CD4-positive, alpha-beta T cell (primary cell): ENCODE results near the gene DLL1. TPM values are rescaled to one million over a fixed set of nuclear protein-coding genes. Genes with fewer than 3 reads are reported as not detected.

Experiments used
- ATAC-seq: fragments of 200-7000 bp; cut with Tn5 transposase; one replicate; pipeline ENCODE4 v1.10.0; 2022; ENCODE audit warnings: mild to moderate bottlenecking; ENCODE audit not compliant: poor library complexity
- CTCF ChIA-PET: fragments of 350-600 bp; sonication (Branson Sonifier 250); formaldehyde crosslinking; loops from one replicate; lab custom pipeline; 2021; ENCODE audit warnings: antibody characterized with exemption, inconsistent platforms; lab: Charles Lee
- POLR2A ChIA-PET: fragments of 350-600 bp; sonication (Branson Sonifier 250); formaldehyde crosslinking; loops from one replicate; lab custom pipeline; 2021; ENCODE audit warnings: antibody characterized with exemption, inconsistent platforms; lab: Charles Lee
- DNase-seq, 14 experiments: peaks; one replicate each; pipeline ENCODE4 v3.0.0-alpha.2; 2013 to 2020; ENCODE audit warnings: mixed read lengths in 2 of 14
- H3K27ac ChIP-seq, 2 donors: one replicate each; pipeline versions ENCODE4 v1.5.1 to v1.7.0; 2013; ENCODE audit warnings: low read length in 2 of 2, low read depth in 1 of 2, mild to moderate bottlenecking in 1 of 2
- H3K27me3 ChIP-seq, 2 experiments: 1 replicate in 1 of 2; 2 replicates in 1 of 2; pipeline versions ENCODE4 v1.6.1 to v1.7.0; 2013; ENCODE audit warnings: low read length in 2 of 2, control low read depth in 1 of 2, mild to moderate bottlenecking in 1 of 2, moderate library complexity in 1 of 2; ENCODE audit not compliant: insufficient read depth in 2 of 2, control insufficient read depth in 1 of 2
- H3K36me3 ChIP-seq: one replicate; pipeline ENCODE4 v1.6.1; 2013; ENCODE audit warnings: low read length, control low read depth; ENCODE audit not compliant: insufficient read depth
- H3K4me1 ChIP-seq: one replicate; pipeline ENCODE4 v1.6.1; 2013; ENCODE audit warnings: low read length, control low read depth; ENCODE audit not compliant: insufficient read depth
- H3K4me3 ChIP-seq: one replicate; pipeline ENCODE4 v1.5.1; 2013; ENCODE audit warnings: mild to moderate bottlenecking, low read length, moderate library complexity
- H3K9me3 ChIP-seq, 2 experiments: 1 replicate in 1 of 2; 2 replicates in 1 of 2; pipeline versions ENCODE4 v1.6.1 to v1.7.0; 2013; ENCODE audit warnings: low read length in 2 of 2, mild to moderate bottlenecking in 2 of 2, control low read depth in 1 of 2, moderate library complexity in 1 of 2; ENCODE audit not compliant: control insufficient read depth in 1 of 2, insufficient read depth in 1 of 2
- H3K27ac Mint-ChIP-seq: one replicate; pipeline ENCODE4 v1.8.0; 2020; ENCODE audit warnings: mixed read lengths
- H3K27me3 Mint-ChIP-seq: one replicate; pipeline ENCODE4 v1.8.0; 2021; ENCODE audit warnings: mixed read lengths
- H3K36me3 Mint-ChIP-seq: one replicate; pipeline ENCODE4 v1.8.0; 2021; ENCODE audit warnings: low read depth, mixed read lengths
- H3K4me1 Mint-ChIP-seq: one replicate; pipeline ENCODE4 v1.8.0; 2021; ENCODE audit warnings: low read depth, mixed read lengths
- H3K4me3 Mint-ChIP-seq: one replicate; pipeline ENCODE4 v1.8.0; 2020; ENCODE audit warnings: mild to moderate bottlenecking, mixed read lengths
- H3K9me3 Mint-ChIP-seq: one replicate; pipeline ENCODE4 v1.8.0; 2020; ENCODE audit warnings: mixed read lengths
- CTCF ChIP-seq: fragments of 200-600 bp; IDR thresholded peaks from one replicate; pipeline ENCODE4 v1.8.0; 2022; ENCODE audit warnings: antibody characterized with exemption, mild to moderate bottlenecking
- intact Hi-C, 2 experiments: fragments of 100-400 bp; cut with DNase I in 1 of 2; cut with micrococcal nuclease in 1 of 2; formaldehyde crosslinking; loops; one replicate each; pipeline versions ENCODE4 v1.15.1 to v1.9.0; 2023 to 2025; cut with DNase I, micrococcal nuclease
- total RNA-seq, 174 experiments: library from RNA in 2 of 174; stranded (reverse) in 2 of 174; gene quantifications; one replicate each; pipeline ENCODE4 v1.2.3 and lab custom pipeline; 2021 to 2026

The DLL1 gene
- total RNA-seq, 2 experiments from 2014 or later = 7.1 to 7.2 TPM

GRCh38 chr6:170268216-170269129 lies 22.4 kb downstream of the DLL1 start:
- H3K4me3 Mint-ChIP-seq = no peak overlapping the region
- CTCF ChIA-PET = no interaction called here
- no peaks in the 10 kb centered on the region for H3K9me3 Mint-ChIP-seq
- Histone ChIP-seq H3K4me3 (no peak overlapping the region), H3K36me3 (no peaks in the 10 kb centered on the region), H3K9me3 (peaks cover 0 to 21% of the 10 kb centered on the region in 2 experiments), H3K27me3 (peaks cover 0 to 2% of the 10 kb centered on the region in 2 experiments), H3K4me1 (peaks cover 26% of the 10 kb centered on the region), H3K27ac (no peak overlapping the region)
- no peak for TF ChIP-seq CTCF
- DNase-seq (no peak), ATAC-seq (no peak)
- H3K4me1 Mint-ChIP-seq = peaks cover 17% of the 10 kb centered on the region
- POLR2A ChIA-PET = interaction anchor here (1.3 kb wide), 1 partner anchor 12 kb away, joined by 3 read pairs; no protein-coding TSS in a partner anchor
- no peak overlapping the region for H3K27ac Mint-ChIP-seq
- no peaks in the 10 kb centered on the region for H3K27me3 Mint-ChIP-seq
- intact Hi-C loops = no loop called here
- H3K36me3 Mint-ChIP-seq = peaks cover 7% of the 10 kb centered on the region

DNA sequence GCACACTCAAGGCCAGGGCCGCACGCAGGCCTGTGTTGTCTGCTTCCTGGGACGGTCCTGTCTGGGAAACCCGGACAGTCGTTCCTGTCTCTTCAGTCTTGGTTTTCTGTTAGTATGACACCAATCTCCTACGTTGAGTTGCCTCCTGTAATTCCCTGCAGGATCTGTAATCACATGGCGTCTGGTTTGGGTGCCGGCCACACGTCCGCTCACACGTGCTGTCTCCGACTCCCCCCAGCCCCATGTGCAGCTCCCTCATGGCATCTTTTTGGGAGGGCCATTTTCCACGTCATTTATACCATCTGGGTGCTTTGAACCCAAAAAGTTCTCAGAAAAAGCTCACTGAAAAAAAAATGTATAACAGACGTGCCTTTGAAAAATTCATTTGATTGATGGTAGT lies 23.2 kb downstream of the DLL1 start:
- intact Hi-C loops = no loop called here
- DNase-seq (no peak), ATAC-seq (no peak)
- Mint-ChIP-seq H3K4me1 (peaks cover 17% of the 10 kb centered on the region), H3K4me3 (no peak overlapping the region), H3K27me3 (no peaks in the 10 kb centered on the region), H3K9me3 (no peaks in the 10 kb centered on the region), H3K27ac (no peak overlapping the region), H3K36me3 (peaks cover 6% of the 10 kb centered on the region)
- no peak overlapping the region for H3K27ac ChIP-seq
- peaks cover 0 to 2% of the 10 kb centered on the region in 2 experiments for H3K27me3 ChIP-seq
- no peak overlapping the region for H3K4me3 ChIP-seq
- no peaks in the 10 kb centered on the region for H3K36me3 ChIP-seq
- no peak for TF ChIP-seq CTCF
- CTCF ChIA-PET = no interaction called here
- POLR2A ChIA-PET = no interaction called here
- H3K9me3 ChIP-seq = peaks cover 0 to 14% of the 10 kb centered on the region in 2 experiments
- H3K4me1 ChIP-seq = peaks cover 19% of the 10 kb centered on the region

GRCh38 chr6:170266061-170266825 lies 24.6 kb downstream of the DLL1 start:
- H3K4me1 ChIP-seq = peaks cover 4% of the 10 kb centered on the region
- H3K27me3 ChIP-seq = peaks cover 0 to 6% of the 10 kb centered on the region in 2 experiments
- Mint-ChIP-seq H3K4me1 (peaks cover 7% of the 10 kb centered on the region), H3K27ac (no peak overlapping the region), H3K27me3 (no peaks in the 10 kb centered on the region), H3K9me3 (no peaks in the 10 kb centered on the region), H3K36me3 (no peaks in the 10 kb centered on the region), H3K4me3 (no peak overlapping the region)
- intact Hi-C loops = no loop called here
- ChIA-PET POLR2A (no interaction called here), CTCF (no interaction called here)
- DNase-seq (no peak), ATAC-seq (no peak)
- no peaks in the 10 kb centered on the region for H3K36me3 ChIP-seq
- no peak for TF ChIP-seq CTCF
- H3K27ac ChIP-seq = no peak overlapping the region
- no peak overlapping the region for H3K4me3 ChIP-seq
- H3K9me3 ChIP-seq = peaks cover 0 to 10% of the 10 kb centered on the region in 2 experiments
